ENCODE data around the gene HEMK1.

DNA sequence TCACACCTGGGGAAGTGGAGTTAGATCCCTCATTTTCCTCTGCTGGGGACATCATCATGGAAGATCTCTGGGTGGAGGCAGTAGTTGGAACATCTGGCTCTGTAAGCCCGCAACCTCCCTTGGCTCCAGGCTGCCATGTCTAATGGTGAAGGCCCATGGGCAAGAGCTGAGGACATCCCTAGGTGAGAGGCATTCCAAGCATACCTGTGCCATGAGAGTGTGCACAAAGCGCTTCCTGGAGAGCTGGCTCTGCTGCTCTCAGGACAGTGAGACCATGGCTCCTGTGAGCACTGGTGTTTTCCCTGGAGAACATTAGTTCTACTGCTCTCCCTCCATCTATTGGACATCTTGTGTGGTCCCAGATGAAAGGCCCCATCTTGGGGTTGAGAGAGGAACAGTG, 55.3 kb downstream of the HEMK1 start:
- TF ChIP-seq, protein P1, sequence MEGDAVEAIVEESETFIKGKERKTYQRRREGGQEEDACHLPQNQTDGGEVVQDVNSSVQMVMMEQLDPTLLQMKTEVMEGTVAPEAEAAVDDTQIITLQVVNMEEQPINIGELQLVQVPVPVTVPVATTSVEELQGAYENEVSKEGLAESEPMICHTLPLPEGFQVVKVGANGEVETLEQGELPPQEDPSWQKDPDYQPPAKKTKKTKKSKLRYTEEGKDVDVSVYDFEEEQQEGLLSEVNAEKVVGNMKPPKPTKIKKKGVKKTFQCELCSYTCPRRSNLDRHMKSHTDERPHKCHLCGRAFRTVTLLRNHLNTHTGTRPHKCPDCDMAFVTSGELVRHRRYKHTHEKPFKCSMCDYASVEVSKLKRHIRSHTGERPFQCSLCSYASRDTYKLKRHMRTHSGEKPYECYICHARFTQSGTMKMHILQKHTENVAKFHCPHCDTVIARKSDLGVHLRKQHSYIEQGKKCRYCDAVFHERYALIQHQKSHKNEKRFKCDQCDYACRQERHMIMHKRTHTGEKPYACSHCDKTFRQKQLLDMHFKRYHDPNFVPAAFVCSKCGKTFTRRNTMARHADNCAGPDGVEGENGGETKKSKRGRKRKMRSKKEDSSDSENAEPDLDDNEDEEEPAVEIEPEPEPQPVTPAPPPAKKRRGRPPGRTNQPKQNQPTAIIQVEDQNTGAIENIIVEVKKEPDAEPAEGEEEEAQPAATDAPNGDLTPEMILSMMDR (conservative IDR thresholded peaks at IDR 0.05; ENCODE audit: low read length), result no peak
- TF ChIP-seq EZH2phosphoT487 (IDR thresholded peaks at IDR 0.05; ENCODE audit: borderline replicate concordance, low read depth, low read length), result no peak
